GM12878 (cell line): ENCODE measurements around the gene PTGFRN.

Source experiments
- BHLHE40 ChIP-seq, 2 experiments: fragments of 450-650 bp in 1 of 2; IDR thresholded peaks; 2 replicates each; pipeline ENCODE4 v1.6.1; 2011 to 2017; ENCODE audit warnings: low read depth in 2 of 2, borderline replicate concordance in 1 of 2, improper control_type of control experiment in 1 of 2, low read length in 1 of 2, mild to moderate bottlenecking in 1 of 2
- CHD4 ChIP-seq: fragments of 200-600 bp; sonication (generic); IDR thresholded peaks from 2 replicates; pipeline ENCODE4 v1.6.1; 2016; ENCODE audit warnings: mild to moderate bottlenecking
- CTCF ChIP-seq, 3 experiments: IDR thresholded peaks in 2 of 3; conservative IDR thresholded peaks in 1 of 3; 2 replicates each; pipeline ENCODE4 v1.5.1; 2011; ENCODE audit warnings: low read depth in 3 of 3, low read length in 3 of 3, mild to moderate bottlenecking in 3 of 3, control low read depth in 2 of 3, moderate library complexity in 2 of 3, inconsistent platforms in 1 of 3, mixed read lengths in 1 of 3; ENCODE audit not compliant: control insufficient read depth in 2 of 3, insufficient read depth in 1 of 3; ENCODE audit errors: extremely low read depth in 1 of 3
- E2F8 ChIP-seq: fragments of 450-650 bp; IDR thresholded peaks from 2 replicates; pipeline ENCODE4 v1.6.1; 2018; ENCODE audit warnings: mild to moderate bottlenecking, low read depth, moderate library complexity; ENCODE audit not compliant: partially characterized antibody
- EGR1 ChIP-seq, 2 experiments: IDR thresholded peaks; 1 replicate in 1 of 2; 2 replicates in 1 of 2; pipeline ENCODE4 v1.6.1; 2011 to 2012; ENCODE audit warnings: low read depth in 2 of 2, low read length in 2 of 2, borderline replicate concordance in 1 of 2, mild to moderate bottlenecking in 1 of 2, moderate library complexity in 1 of 2
- ESRRA ChIP-seq: IDR thresholded peaks from 2 replicates; pipeline ENCODE4 v1.6.1; 2012; ENCODE audit warnings: mild to moderate bottlenecking, low read length, improper control_type of control experiment
- GABPA ChIP-seq: IDR thresholded peaks from 2 replicates; pipeline ENCODE4 v1.6.1; 2014; ENCODE audit warnings: antibody characterized with exemption, low read depth, mild to moderate bottlenecking, inconsistent platforms
- POLR2A ChIP-seq: IDR thresholded peaks from 2 replicates; pipeline ENCODE4 v1.6.1; 2011; ENCODE audit warnings: low read depth, mild to moderate bottlenecking, low read length
- SPI1 ChIP-seq: IDR thresholded peaks from 2 replicates; pipeline ENCODE4 v1.6.1; 2011; ENCODE audit warnings: low read depth, mild to moderate bottlenecking, low read length, moderate library complexity, borderline replicate concordance; ENCODE audit not compliant: insufficient read depth
- TAF1 ChIP-seq: IDR thresholded peaks from 2 replicates; pipeline ENCODE4 v1.6.1; 2011; ENCODE audit warnings: mild to moderate bottlenecking, low read depth, low read length, borderline replicate concordance
- TARDBP ChIP-seq: IDR thresholded peaks from 2 replicates; pipeline ENCODE4 v1.6.1; 2016; ENCODE audit warnings: borderline replicate concordance
- USF1 ChIP-seq: IDR thresholded peaks from 2 replicates; pipeline ENCODE4 v1.6.1; 2011; ENCODE audit warnings: borderline replicate concordance, low read depth, mild to moderate bottlenecking, moderate library complexity, mixed read lengths, low read length; ENCODE audit not compliant: insufficient read depth; ENCODE audit errors: extremely low read length
- ZBTB40 ChIP-seq: fragments of 450-650 bp; IDR thresholded peaks from 2 replicates; pipeline ENCODE4 v1.6.1; 2016; ENCODE audit warnings: mild to moderate bottlenecking, moderate library complexity, borderline replicate concordance

- no peak for TF ChIP-seq CTCF (IDR thresholded peaks at IDR 0.05 in 2 of 3, conservative IDR thresholded peaks at IDR 0.05 in 1 of 3; ENCODE audit: control insufficient read depth in 2 of 3, extremely low read depth in 1 of 3, insufficient read depth in 1 of 3, low read depth in 3 of 3, low read length in 3 of 3)
- TF ChIP-seq EGR1 (IDR thresholded peaks at IDR 0.05; ENCODE audit: borderline replicate concordance in 1 of 2, low read depth in 2 of 2, low read length in 2 of 2), result no peak
- no peak for TF ChIP-seq ZBTB40
- no peak for TF ChIP-seq E2F8
- no peak for TF ChIP-seq BHLHE40 (IDR thresholded peaks at IDR 0.05; ENCODE audit: borderline replicate concordance in 1 of 2, low read depth in 2 of 2, low read length in 1 of 2)
- TF ChIP-seq GABPA, result no peak
- no peak for TF ChIP-seq USF1
- TF ChIP-seq TARDBP, result no peak
- no peak for TF ChIP-seq POLR2A
- no peak for TF ChIP-seq SPI1
- no peak for TF ChIP-seq CHD4
- TF ChIP-seq TAF1, result no peak
- TF ChIP-seq ESRRA, result no peak
Observed at GRCh38 chr1:116945421-116945820, 35.7 kb downstream of the PTGFRN start.
